Hepatocyte (in vitro differentiated cells): ENCODE results near the gene PRDM15. TPM values are rescaled to one million over a fixed set of nuclear protein-coding genes. Genes with fewer than 3 reads are reported as not detected.
A peak's percentile ranks its signal among the peaks of the same experiment; 100 is the strongest.

Experiments used
- DNase-seq: peaks from one replicate; pipeline ENCODE4 v3.0.0-alpha.2; 2016; ENCODE audit warnings: low spot score
- H2AFZ ChIP-seq: fragments of 200-600 bp; sonication (generic); 2 replicates; pipeline ENCODE4 v1.6.0; 2016; ENCODE audit warnings: antibody characterized with exemption, mild to moderate bottlenecking
- H3K27ac ChIP-seq: fragments of 200-600 bp; sonication (generic); 2 replicates; pipeline ENCODE4 v1.5.1; 2016; ENCODE audit warnings: mild to moderate bottlenecking
- H3K27me3 ChIP-seq: fragments of 200-600 bp; sonication (generic); 2 replicates; pipeline ENCODE4 v1.6.1; 2016
- H3K36me3 ChIP-seq: fragments of 200-600 bp; sonication (generic); replicated peaks from 2 replicates; pipeline ENCODE4 v1.5.1; 2016; ENCODE audit warnings: low read depth; ENCODE audit not compliant: insufficient read depth
- H3K4me1 ChIP-seq: fragments of 200-600 bp; sonication (generic); 2 replicates; pipeline ENCODE4 v1.5.1; 2016; ENCODE audit warnings: mild to moderate bottlenecking, moderate library complexity; ENCODE audit not compliant: insufficient read depth
- H3K4me2 ChIP-seq: fragments of 200-600 bp; sonication (generic); 2 replicates; pipeline ENCODE4 v1.6.0; 2016
- H3K4me3 ChIP-seq: fragments of 200-600 bp; sonication (generic); 2 replicates; pipeline ENCODE4 v1.5.1; 2016; ENCODE audit warnings: mild to moderate bottlenecking
- H3K79me2 ChIP-seq: fragments of 200-600 bp; sonication (generic); 2 replicates; pipeline ENCODE4 v1.6.0; 2017; ENCODE audit warnings: mild to moderate bottlenecking
- H3K9me2 ChIP-seq: fragments of 200-600 bp; sonication (generic); replicated peaks from 2 replicates; pipeline ENCODE4 v1.6.0; 2017; ENCODE audit warnings: mild to moderate bottlenecking; ENCODE audit not compliant: insufficient read depth
- H3K9me3 ChIP-seq: fragments of 200-600 bp; sonication (generic); 2 replicates; pipeline ENCODE4 v1.5.1; 2016; ENCODE audit warnings: low read depth, mild to moderate bottlenecking
- H4K20me1 ChIP-seq: fragments of 200-600 bp; sonication (generic); 2 replicates; pipeline ENCODE4 v1.6.0; 2016; ENCODE audit warnings: mild to moderate bottlenecking; ENCODE audit not compliant: insufficient read depth, poor library complexity, severe bottlenecking
- EZH2 ChIP-seq: fragments of 200-600 bp; sonication (generic); IDR thresholded peaks from 2 replicates; pipeline ENCODE4 v1.6.1; 2016; ENCODE audit warnings: antibody characterized with exemption, mild to moderate bottlenecking, borderline replicate concordance
- EZH2phosphoT487 ChIP-seq: fragments of 200-600 bp; sonication (generic); IDR thresholded peaks from one replicate; pipeline ENCODE4 v1.6.1; 2018; ENCODE audit warnings: antibody characterized with exemption, mild to moderate bottlenecking, low read depth, moderate library complexity; ENCODE audit not compliant: unreplicated experiment, severe bottlenecking
- WGBS: methylation state at CpG from one replicate; pipeline ENCODE4 v1.1.6; 2016; ENCODE audit warnings: low lambda C conversion rate; ENCODE audit errors: missing lambda C conversion rate; 5-methylcytosine and 5-hydroxymethylcytosine counted together
- polyA plus RNA-seq: library from polyadenylated mRNA; unstranded; fragments of >200 nt; fragmentation: Nextera tagmentation; extraction: Ambion mirVana; gene quantifications from 2 replicates; pipeline ENCODE4 v1.2.1, GENCODE V29; 2016
- total RNA-seq: library from RNA; depleted of rRNA; stranded (reverse); fragments of >200 nt; gene quantifications from 2 replicates; pipeline ENCODE4 v1.2.3, GENCODE V29; 2014
- TF ChIP-seq, protein P1 (sequence below): fragments of 200-600 bp; sonication (generic); IDR thresholded peaks from 2 replicates; pipeline ENCODE4 v1.5.1; 2016; ENCODE audit warnings: antibody characterized with exemption, mild to moderate bottlenecking; ENCODE audit not compliant: poor library complexity

PRDM15 gene
- total and polyA plus RNA-seq, 2 experiments from 2014 or later: 3.0 to 4.7 TPM

DNA sequence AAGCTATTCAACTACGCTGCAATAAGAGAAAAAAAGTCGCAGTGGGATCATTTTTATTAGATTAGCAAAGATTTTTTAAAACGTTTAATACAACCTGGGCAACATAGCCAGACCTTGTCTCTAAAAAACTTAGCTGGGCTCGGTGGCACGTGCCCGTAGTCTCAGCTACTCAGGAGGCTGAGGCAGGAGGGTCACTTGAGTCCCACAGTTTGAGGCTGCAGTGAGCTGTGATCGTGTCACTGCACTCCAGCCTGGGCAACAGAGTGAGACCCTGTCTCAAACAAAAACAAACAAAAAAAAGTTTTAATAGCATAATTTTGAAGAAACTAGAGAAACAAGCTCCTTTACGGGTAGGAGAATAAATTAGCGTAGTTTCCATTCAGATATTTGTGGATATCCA is 1.0 kb upstream of the PRDM15 start:
- Histone ChIP-seq H3K27me3 (no peaks in the 10 kb centered on the region), H2AFZ (peak overlapping the region; percentile 93), H3K4me2 (peak overlapping the region; percentile 78), H3K27ac (peak overlapping the region; percentile 90), H4K20me1 (no peaks in the 10 kb centered on the region), H3K4me3 (peak overlapping the region; percentile 57), H3K4me1 (peaks cover 9% of the 10 kb centered on the region), H3K79me2 (peaks cover 22% of the 10 kb centered on the region), H3K36me3 (no peaks in the 10 kb centered on the region), H3K9me2 (no peaks in the 10 kb centered on the region), H3K9me3 (no peaks in the 10 kb centered on the region)
- TF ChIP-seq EZH2: no peak
- TF ChIP-seq, protein P1, sequence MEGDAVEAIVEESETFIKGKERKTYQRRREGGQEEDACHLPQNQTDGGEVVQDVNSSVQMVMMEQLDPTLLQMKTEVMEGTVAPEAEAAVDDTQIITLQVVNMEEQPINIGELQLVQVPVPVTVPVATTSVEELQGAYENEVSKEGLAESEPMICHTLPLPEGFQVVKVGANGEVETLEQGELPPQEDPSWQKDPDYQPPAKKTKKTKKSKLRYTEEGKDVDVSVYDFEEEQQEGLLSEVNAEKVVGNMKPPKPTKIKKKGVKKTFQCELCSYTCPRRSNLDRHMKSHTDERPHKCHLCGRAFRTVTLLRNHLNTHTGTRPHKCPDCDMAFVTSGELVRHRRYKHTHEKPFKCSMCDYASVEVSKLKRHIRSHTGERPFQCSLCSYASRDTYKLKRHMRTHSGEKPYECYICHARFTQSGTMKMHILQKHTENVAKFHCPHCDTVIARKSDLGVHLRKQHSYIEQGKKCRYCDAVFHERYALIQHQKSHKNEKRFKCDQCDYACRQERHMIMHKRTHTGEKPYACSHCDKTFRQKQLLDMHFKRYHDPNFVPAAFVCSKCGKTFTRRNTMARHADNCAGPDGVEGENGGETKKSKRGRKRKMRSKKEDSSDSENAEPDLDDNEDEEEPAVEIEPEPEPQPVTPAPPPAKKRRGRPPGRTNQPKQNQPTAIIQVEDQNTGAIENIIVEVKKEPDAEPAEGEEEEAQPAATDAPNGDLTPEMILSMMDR: no peak
- no peak for TF ChIP-seq EZH2phosphoT487
- WGBS: 90% methylated on average over 9 of the region's 9 CpGs
- DNase-seq: no peak

DNA sequence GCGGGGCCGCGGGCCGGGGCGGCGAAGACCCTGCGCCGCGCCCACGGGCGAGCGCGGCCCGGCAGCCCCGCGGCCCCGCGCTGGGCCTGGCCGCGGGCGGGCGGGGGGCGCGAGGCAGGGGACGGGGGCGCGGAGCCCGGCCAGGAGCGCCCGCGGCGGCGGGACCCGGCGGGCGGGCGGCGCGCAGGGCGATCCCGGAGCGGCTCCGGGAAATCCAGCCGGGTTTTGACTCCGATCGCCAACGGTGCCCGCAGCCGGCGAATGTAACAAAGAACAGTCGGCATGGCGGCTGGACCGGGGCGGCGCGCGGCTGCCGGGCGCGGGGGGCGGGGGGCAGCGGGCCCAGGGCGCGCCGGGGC is 334 bp downstream of the PRDM15 start:
- Histone ChIP-seq H3K9me3 (no peaks in the 10 kb centered on the region), H3K27ac (no peak overlapping the region), H3K27me3 (no peaks in the 10 kb centered on the region), H3K9me2 (no peaks in the 10 kb centered on the region), H4K20me1 (no peaks in the 10 kb centered on the region), H3K79me2 (peaks cover 22% of the 10 kb centered on the region), H3K4me1 (peaks cover 9% of the 10 kb centered on the region), H3K4me3 (no peak overlapping the region), H2AFZ (no peak overlapping the region), H3K4me2 (peak overlapping the region; percentile 99), H3K36me3 (no peaks in the 10 kb centered on the region)
- 0% methylated on average over 14 of the region's 65 CpGs for WGBS
- DNase-seq: peak; percentile 90
- TF ChIP-seq, protein P1: no peak
- TF ChIP-seq EZH2: no peak
- TF ChIP-seq EZH2phosphoT487: no peak

DNA sequence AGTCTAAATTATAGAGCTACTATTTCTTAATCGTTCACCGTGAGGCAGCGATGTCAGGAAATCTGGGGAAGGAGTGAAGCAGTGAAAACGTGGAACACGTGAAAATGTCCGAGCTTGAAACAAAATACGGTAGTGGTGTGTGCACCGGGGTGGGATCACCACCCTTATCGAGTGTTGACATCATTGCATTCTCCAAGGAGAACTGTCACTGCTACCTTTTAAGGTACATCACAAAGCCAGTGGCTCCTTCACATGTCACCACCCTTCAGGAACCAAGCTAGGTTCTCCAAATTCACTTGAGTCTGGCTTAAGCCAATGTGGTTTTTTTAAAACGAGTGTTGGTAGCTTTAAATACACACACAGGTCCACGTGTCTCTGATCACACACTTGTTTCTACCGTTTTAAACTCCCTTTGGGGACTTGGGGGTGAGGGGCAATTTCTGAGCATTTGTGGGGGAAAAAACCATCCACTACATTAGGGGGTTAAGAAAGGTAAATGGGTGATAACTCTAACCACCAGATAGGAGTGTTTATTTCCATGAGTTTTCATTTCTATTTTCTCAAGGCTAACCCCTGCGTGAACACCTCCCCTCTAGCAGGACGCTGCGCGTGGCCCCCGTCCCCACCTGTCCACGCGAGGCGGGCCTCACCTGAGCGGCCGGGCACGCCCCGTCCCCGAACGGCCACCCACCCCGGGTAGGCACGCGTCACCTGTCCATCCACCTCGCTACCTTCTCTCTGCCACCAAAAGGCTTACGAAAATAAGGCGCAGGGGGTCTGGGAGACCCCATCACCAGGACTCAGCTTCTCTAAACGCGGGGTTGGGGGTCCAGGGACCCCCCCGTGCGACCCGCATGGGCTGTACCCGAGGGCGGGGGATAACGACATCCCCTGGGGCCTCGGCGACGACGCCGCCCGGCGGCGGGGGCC is 978 bp downstream of the PRDM15 start:
- 5% methylated on average over 47 of the region's 48 CpGs for WGBS
- peak overlapping the region; percentile 90 for H2AFZ ChIP-seq

More for the DNA sequence above, 978 bp downstream of the PRDM15 start:
- peak; percentile 49 for DNase-seq
- Histone ChIP-seq H4K20me1 (no peaks in the 10 kb centered on the region), H3K79me2 (peaks cover 22% of the 10 kb centered on the region), H3K4me1 (peaks cover 9% of the 10 kb centered on the region), H3K27me3 (no peaks in the 10 kb centered on the region), H3K27ac (peak overlapping the region; percentile 65), H3K9me2 (no peaks in the 10 kb centered on the region), H3K4me2 (peak overlapping the region; percentile 99), H3K4me3 (peak overlapping the region; percentile 96), H3K36me3 (no peaks in the 10 kb centered on the region), H3K9me3 (no peaks in the 10 kb centered on the region)
- TF ChIP-seq, protein P1: no peak
- TF ChIP-seq EZH2 (no peak), EZH2phosphoT487 (no peak)
